Measurements from ENCODE around the gene XRCC6.
"Not testable (repeated sequence)": the region's sequence is repeated elsewhere in the genome, so short reads cannot be mapped to it uniquely, and the experiment has no call there.

Gene XRCC6

DNA sequence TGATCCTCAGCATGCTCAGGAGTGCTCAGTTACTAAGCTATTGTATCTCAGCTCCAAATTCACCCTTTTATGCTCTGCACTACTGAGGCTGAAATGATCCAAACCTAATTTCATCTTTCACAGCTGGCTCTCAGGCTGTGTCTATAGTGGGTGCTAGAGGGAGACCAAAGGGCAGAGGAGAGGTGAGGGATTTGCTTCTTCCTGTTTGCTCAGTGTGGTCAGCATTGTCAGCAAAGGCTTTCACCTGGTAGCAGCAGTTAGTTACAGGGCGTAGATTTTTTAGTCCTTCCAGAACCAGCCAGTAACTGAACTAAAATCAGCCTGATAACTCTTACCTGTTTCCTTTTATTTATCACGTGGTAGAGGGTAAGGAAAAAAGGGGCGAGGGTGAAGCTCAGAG lies 33.2 kb downstream of the XRCC6 start:
- FAIRE-seq, result no peak

DNA sequence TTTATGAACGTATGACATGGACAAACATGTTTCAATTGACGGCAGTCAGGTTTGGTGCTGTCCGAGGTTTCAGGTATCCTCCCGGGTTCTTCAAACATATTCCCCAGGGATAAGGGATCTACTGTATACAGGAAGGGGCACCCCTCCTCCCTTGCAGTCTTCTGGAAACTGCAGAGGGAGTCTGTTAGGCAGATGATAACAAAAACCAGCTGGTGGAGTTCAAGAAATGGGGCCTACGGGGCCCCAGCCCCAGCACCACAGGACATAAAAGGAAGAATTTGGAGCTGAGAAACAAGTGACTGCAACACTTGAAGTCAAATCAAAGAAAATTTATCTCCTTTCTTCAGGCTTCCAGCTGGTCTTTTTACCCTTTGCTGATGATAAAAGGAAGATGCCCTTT lies 35.5 kb downstream of the XRCC6 start:
- no peak for FAIRE-seq

DNA sequence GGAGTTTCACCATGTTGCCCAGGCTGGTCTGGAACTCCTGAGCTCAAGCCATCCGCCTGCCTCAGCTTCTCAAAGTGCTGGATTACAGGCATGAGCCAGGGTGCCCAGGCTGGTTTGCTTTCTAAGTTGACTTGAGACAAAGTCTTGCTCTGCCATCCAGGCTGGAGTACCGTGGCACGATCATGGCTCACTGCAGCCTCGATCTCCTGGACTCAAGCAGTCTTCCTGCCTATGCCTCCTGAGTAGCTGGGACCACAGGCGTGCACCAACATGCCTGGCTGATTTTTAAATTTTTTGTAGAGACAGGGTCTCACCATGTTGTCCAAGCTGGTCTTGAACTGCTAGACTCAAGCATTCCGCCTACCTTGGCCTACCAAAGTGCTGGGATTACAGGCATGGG lies 36.6 kb downstream of the XRCC6 start:
- FAIRE-seq, result no peak

DNA sequence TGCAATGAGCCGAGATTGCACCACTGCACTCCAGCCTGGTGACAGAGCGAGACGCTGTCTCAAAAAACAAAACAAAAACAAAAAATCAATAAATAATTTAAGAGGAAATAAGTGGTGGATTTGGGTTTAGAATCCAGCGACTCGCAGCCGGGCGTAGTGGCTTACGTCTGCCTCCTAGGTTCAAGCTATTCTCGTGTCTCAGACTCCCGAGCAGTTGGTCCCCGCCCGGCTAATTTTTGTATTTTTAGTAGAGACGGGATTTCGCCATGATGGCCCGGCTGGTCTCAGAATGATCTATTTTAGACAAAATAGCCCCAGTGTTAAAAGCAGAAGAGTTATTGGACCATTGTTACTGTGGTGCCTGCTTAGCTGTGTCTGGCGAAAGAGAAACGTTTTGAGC lies 37.8 kb downstream of the XRCC6 start:
- FAIRE-seq, result no peak

DNA sequence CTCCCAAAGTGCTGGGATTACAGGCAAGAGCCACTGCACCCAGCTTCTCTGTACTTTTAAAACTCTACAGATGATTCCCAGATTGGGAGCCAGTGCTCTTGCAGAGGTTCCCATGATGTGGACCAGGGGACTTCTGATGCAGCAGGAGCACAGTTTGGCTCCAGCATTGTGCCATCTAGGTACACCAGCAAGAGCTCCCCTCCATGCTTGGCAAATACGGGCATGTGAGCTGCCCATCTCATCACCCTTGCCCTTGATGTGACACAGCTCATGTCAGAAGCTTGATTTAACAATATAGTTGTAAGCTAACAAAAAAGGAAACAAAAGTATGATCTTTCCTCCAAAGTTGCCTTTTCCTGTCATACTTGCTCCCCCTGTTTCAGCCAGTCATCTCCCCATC lies 38.8 kb downstream of the XRCC6 start:
- FAIRE-seq, result no peak

DNA sequence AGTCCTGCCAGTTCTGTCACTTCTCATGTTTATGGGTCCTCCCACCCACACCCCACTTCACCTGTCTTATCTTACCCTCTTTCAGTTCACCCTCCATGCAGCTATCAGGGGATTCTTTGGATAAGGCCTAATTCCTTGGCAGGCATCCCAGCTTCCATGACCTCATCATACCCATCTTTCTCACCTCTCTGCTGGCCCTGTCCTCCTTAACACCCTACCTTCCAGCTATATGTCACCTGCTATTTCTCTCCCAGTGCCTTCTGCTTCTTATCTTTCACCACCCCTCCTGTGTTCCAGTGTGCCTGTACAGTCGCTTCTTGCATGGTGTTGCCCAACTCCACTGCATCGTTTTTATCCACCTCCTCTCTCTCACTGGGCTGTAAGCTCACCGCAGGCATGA lies 39.3 kb downstream of the XRCC6 start:
- FAIRE-seq, result no peak

DNA sequence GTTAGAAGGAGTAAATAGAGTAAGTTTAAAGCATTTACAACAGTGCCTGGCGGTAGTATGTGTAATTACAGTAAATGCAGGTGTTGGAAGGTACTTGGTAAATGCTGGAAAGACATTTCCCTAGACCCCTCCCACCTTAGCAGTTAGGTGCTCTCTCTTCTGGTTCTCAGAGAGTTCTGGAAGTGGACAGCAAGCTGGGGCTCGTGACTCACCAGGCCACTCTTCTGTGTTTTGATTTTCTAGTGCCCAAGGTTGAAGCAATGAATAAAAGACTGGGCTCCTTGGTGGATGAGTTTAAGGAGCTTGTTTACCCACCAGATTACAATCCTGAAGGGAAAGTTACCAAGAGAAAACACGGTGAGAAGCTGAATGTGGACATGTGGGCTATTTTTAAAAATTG lies 40.0 kb downstream of the XRCC6 start:
- no peak for FAIRE-seq

DNA sequence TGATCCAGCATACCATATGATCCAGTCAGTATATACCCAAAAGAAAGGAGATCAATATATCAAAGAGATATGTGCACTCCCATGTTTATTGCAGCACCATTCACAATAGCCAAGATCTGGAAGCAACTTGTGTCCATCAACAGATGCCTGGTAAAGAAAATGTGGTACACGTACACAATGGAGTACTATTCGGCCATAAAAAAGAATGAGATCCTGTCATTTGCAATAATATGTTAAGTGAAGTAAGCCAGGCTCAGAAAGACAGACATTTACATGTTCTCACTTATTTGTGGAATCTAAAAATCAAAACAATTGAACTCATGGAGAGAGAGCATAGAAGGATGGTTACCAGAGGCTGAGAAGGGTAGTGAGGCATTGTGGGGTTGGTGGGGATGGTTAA lies 40.6 kb downstream of the XRCC6 start:
- no peak for FAIRE-seq

DNA sequence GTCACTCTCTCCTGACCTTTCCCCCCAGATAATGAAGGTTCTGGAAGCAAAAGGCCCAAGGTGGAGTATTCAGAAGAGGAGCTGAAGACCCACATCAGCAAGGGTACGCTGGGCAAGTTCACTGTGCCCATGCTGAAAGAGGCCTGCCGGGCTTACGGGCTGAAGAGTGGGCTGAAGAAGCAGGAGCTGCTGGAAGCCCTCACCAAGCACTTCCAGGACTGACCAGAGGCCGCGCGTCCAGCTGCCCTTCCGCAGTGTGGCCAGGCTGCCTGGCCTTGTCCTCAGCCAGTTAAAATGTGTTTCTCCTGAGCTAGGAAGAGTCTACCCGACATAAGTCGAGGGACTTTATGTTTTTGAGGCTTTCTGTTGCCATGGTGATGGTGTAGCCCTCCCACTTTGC lies 42.5 kb downstream of the XRCC6 start:
- FAIRE-seq, result not testable (repeated sequence)

DNA sequence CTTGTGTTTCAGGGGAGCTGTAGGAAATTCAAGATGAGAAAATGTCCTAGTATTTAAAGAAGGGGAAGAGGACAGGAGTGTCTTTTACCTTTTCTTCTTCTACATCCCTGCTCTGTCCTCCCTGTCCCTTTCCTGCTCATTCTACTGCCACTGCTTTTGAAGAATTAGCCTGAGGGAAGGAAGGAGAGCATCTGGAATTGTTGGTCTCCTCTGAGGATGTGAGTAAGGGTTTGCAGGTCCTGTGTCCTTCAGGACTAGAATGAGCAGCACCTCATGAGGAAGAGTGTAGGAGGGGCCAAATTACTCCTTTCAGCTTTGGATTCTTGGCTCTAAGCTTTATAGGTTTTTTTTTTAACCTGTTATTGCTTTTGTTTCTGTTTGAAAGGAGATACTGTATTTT lies 43.4 kb downstream of the XRCC6 start:
- no peak for FAIRE-seq

DNA sequence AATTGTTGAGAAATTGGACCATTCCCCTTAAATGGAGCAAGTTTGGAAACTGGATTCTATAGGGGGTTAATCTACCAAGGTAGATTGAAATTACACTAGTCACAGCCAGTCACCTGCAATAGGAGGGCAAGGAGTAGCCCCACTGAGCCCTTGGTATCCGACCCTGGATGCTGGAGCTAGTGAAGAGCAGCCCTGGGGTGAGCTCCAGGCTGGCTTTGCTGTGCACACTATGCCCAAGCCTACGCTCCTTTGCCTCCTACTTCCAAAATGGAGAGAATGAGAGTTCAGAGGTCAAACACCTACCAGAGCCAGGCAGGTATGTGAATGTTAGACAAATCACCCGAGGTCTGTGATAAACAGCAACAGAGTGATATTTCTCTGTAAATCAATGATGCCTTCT lies 43.9 kb downstream of the XRCC6 start:
- no peak for FAIRE-seq

DNA sequence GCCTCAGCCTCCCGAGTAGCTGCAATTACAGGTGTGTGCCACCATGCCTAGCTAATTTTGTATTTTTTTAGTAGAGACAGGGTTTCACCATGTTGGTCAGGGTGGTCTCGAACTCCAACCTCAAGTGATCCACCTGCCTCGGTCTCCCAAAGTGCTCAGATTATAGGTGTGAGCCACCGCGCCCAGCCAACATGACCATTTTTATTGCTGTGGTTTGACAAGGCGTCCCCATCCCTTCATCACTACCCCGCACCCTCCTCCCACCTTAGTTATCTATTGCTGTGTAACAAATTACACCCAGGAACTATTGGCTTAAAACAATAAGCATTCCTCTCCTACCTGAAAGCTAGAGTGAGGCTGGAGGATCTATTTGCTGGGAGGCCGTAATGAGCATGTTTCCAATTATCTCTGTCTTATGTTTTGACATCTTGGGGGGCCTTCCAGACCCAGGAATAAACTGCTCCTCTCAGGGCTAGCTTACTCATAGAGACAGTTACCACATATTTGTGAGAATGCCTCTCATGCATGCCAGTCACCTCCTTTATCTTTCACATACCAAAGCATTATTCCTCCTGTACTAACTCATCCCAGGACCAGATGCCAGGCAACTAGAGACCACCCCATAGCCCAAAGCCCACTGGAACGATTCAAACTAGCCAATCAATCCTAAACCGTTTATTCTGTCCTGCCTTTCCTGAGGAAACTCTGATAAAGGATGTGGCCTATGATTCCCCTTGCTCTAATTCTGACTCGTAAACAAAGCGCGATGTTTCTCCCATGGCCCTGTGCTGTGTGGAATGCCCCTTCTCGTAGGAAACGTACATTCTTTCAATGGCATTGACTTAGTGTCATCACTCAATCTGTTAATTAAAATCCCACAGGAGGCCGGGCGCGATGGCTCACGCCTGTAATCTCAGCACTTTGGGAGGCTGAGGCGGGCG lies 48.1 kb downstream of the XRCC6 start:
- no peak for FAIRE-seq

DNA sequence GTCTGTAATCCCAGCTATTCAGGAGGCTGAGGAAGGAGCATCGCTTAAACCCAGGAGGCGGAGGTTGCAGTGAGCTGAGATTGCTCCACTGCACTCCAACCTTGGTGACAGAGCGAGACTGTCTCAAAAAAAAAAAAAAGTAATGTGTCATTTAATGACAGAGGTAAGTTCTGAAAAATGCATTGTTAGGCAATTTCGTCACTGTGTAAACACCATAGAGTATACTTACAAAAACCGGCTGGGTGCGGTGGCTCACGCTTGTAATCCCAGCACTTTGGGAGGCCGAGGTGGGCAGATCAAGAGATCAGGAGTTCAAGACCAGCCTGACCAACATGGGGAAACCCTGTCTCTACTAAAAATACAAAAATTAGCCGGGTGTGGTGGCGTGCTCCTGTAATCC lies 51.0 kb downstream of the XRCC6 start:
- not testable (repeated sequence) for FAIRE-seq

DNA sequence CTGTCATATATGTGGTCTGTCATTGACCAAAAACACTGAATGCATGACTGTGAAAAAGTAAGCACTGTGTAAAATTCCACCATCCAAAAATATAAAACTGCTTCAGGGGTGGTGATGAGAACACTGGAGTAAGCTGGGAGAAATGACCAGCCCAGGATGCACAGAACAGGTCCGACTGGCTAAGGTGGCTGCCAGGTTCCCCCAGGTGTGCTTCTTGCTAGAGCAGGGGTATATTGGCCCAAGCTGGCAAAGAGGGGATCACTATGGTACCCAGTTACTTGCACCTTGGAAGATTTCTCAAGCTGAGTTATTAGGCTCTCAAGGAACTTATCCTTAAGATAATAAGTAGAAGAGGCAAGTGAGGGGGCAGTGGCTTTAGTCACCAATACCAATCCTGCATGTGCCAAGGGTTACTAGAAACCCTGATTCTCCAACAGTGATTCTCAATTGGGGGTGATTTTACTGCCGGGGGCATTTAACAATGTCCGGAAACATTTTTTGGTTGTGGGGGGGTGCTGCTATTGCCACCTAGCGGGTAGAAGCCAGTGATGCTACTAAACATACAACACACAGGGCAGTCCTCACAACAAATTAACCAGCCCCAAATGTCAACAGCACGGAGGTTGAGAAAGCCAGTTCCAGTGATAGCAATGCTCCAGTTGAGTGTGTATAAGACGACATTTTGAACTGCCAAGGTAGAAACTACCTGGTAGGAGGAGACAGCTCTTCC lies 51.9 kb downstream of the XRCC6 start:
- FAIRE-seq, result no peak

DNA sequence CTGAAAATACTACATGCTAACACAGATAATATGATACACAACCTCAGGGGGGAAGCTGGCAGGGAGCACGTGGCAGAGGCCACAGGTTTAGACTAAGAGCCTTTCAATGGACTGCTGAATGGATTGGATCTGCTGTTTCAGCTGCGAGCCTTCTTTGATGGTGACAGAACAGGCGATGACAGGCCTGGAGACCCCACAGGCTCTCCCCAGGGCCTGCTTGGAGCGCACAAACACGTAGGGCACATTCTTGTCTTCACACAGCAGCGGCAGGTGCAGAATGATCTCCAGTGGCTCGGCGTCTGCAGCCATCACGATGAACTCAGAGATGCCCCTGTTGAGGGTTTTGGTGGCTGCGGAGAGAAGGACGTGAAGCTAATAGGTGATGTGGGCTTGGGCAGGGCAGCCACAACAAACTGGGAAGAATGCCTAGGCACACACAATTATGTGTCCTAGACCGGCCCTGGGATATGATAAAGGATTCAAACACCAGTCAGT lies 53.8 kb downstream of the XRCC6 start:
- no peak for FAIRE-seq

DNA sequence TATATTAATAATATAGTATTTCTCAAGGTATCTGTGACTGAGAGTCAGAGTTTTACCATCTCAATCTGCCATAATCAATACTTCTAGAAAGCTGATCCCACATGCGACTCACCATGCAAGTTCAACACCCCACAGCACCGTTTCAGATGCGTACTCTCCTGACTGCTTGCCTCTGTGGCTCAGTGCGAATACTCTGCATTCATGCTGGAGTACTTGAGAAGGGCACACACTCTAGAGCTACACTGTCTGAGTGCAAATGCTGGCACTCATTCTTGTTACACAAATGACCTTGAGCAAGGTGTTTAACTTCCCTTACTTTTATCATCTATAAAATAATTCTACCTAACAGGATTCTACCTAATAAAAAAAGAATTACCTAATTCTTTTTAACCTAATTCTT lies 55.0 kb downstream of the XRCC6 start:
- no peak for FAIRE-seq

DNA sequence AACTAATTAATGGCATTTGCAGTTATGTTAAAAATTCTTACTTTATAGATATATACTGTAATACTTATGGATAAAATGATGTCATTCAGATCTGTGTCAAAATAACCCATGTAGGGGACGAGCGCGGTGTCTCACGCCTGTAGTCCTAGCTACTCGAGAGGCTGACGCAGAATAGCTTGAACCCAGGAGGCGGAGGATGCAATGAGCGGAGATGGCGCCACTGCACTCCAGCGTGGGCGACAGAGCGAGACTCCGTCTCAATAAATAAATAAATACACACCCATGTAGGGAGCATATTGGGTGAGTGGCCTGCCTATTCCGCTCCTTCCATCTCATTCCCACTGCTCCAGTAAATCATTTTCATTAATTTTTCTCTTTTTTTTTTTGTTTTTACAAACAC lies 60.5 kb downstream of the XRCC6 start:
- no peak for FAIRE-seq

DNA sequence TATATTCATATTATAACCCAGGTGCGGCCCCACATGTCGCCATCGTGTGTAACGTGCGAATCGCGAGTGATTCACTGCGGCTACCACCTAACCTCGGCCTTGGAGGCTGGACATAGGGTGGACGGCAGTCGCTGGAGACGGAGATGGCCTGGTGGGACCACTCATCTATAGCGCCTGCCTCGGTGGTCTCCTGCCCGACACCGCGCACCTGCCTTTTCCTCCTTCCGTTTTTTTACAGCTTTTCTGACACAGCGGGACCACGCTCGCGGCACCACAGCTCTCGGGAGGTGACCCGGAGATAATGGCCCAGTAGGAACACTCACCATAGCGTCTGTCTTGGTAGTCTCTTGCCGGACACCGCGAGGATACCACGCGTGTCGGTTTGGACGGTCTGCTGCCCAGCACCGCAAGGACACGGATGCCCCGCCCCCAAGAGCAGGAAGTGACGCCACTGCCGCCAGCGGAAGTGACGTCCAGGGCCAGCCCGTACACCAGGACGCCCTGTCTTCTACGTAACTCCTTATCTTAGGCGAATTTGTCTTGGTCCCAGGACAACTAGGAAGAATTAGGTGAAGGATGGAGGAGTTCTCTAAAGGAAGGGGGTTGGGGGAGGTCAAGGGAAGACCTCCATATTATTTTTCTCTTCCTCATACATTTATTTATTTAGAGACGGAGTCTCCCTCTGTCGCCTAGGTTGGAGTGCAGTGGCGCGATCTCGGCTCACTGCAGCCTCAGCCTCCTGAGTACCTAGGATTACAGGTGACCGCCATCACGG lies 61.1 kb downstream of the XRCC6 start:
- no peak for FAIRE-seq

DNA sequence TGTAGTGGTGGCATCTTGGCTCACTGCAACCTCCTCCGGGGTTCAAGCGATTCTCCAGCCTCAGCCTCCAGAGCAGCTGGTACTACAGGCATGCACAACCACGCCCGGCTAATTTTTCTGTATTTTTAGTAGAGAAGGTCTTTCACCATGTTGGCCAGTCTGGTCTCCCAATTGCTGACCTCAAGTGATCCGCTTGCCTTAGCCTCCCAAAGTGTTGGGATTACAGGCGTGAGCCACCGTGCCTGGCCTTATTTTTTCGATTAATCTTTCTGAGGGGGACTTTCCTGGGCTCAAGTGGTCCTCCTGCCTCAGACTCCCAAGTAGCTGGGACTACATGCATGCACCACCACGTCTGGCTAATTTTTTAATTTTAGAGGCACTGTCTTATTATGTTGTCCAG lies 62.0 kb downstream of the XRCC6 start:
- no peak for FAIRE-seq

DNA sequence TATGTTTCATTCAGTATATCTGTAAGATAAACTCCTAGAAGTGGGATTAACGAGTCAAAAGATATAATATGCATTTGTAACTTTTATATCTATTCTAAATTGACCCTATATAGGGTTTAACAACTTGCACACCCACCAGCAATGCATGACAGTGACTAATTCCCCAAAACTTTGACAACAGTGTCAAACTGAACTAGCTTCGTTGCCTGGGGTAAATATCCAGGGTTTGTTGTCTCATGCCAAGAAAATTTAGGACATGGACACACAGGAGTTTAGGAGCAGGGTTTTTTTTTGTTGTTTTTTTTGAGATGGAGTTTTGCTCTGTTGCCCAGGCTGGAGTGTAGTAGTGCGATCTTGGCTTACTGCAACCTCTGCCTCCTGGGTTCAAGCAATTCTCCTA lies 62.5 kb downstream of the XRCC6 start:
- no peak for FAIRE-seq

DNA sequence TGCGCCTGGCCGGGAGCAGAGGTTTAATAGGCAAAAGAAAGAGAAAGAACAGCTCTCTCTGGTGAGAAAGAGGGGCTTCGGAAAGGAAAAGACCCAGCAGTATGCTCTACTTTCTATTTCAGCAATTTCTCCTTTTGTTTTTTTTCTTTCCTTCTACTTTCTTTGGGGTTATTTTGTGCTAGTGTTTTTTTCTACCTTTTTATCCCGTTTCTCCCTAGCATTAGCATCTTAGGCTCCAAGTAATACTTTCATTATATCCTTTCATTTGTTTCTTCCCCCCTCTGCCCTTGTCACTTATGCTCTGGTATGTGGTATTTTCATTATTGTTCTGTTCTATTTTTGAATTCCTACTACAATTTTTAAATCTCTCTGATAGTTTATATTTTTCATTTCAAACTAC lies 63.1 kb downstream of the XRCC6 start:
- FAIRE-seq, result peak; percentile 5

DNA sequence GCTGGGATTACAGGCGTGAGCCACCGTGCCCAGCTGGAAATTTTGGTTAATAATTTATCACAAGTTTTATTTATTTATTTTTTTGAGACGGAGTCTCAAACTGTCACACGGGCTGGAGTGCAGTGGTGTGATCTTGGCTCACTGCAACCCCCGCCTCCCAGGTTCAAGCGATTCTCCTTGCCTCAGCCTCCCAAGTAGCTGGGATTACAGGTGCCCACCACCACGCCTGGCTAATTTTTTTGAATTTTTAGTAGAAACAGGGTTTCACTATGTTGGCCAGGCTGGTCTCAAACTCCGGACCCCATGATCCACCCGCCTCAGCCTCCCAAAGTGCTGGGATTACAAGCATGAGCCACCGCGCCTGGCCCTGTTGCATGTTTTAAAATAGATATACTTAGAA lies 65.8 kb downstream of the XRCC6 start:
- not testable (repeated sequence) for FAIRE-seq

DNA sequence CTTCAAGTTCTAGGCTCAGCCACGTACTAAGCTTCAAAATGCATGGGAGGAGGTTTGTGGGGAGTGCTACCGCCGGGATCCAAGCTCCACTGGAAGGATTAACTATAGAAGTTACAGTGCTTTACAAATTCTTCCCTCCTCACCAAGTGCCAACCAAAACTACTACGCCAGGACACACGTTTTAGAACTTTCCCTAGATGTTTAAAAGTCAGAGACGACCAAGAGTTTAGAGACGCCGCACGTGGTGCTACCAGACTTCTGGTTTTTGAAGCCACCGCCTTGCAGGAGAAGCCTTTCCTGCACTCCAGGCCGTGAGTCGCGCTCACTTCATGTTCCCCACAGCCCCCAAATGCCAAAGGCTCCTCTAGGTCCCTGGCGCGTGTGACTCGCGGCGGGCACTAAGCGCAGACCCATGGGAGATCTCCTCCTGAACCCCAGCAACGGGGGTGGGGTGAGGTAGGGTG lies 66.8 kb downstream of the XRCC6 start:
- no peak for FAIRE-seq

Data from colon (tissue), 2 donors.